Measurements from ENCODE around the gene GARIN5A. TPM values are rescaled to one million over a fixed set of nuclear protein-coding genes. Genes with fewer than 3 reads are reported as not detected.

The GARIN5A gene
- total and polyA plus RNA-seq, 9 of the 15 experiments (the other 6 are each of a cell fraction or from before 2014, with no cell fraction given): 0.10 to 0.82 (median 0.23) TPM; not detected in 2

DNA sequence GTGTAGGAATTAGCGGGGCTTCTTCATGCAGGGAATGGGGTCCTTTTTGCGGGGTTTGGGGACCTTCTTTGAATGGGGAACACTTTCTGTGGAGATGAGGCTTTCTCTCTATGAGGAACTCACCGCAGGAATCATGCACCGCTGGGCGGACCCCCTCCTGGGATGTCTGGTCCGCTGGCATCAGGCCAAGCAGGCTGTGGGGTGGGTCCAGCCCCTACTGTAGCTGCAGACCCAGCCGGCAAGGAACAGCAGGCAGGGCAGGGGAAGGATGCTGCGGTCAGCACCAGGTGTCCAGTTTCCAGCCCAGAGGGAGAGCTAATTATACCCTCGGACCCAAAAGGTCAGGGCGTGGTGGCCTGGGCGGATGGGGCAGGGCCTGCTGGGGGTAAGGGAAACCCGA is 42.1 kb downstream of the GARIN5A start:
- H4K20me1 ChIP-seq (replicated peaks; ENCODE audit: control insufficient read depth, insufficient read depth, low read length): no peaks in the 10 kb centered on the region
- FAIRE-seq (no peak), ATAC-seq (peak; percentile 13; the same call in 2 of the 3 replicates), DNase-seq (ENCODE audit: extremely low read depth in 1 of 4, low spot score in 3 of 4) (peak; percentile 47 to 54 (median 50))
- no peaks in the 10 kb centered on the region for H3K9me3 ChIP-seq (replicated peaks; ENCODE audit: control insufficient read depth, insufficient read depth, low read depth, low read length)
- H3K4me2 ChIP-seq (ENCODE audit: insufficient read depth, low read length): no peak overlapping the region
- peaks cover 12 to 42% of the 10 kb centered on the region in 2 experiments; a peak in 4 of 5 replicates for H3K4me1 ChIP-seq (replicated peaks in 1 of 2; ENCODE audit: control insufficient read depth in 2 of 2, insufficient read depth in 2 of 2, low read length in 2 of 2)
- no peaks in the 10 kb centered on the region for H3K79me2 ChIP-seq (ENCODE audit: control insufficient read depth, insufficient read depth, low read length)
- no TSS peak for BruUV-seq (replicated peaks)
- in situ Hi-C loops (cut with MboI): no loop called here
- peak overlapping the region in 1 of 2 experiments; percentile 88; a peak in 2 of 4 replicates for H3K9ac ChIP-seq (ENCODE audit: insufficient read depth in 1 of 2, low read depth in 2 of 2, low read length in 2 of 2)
- H3K27ac ChIP-seq (ENCODE audit: extremely low read depth, low read depth, low read length): no peak overlapping the region
- ChIA-PET POLR2A (no interaction called here), CTCF (ENCODE audit: low intra/inter-chr PET ratio) (no interaction called here)
- peaks cover 0 to 25% of the 10 kb centered on the region in 2 experiments; a peak in 3 of 5 replicates for H3K27me3 ChIP-seq (ENCODE audit: control insufficient read depth in 2 of 2, insufficient read depth in 2 of 2, low read length in 2 of 2)
- intact Hi-C loops (cut with micrococcal nuclease): no loop called here
- H3K4me3 ChIP-seq: no peak overlapping the region
- H2AFZ ChIP-seq (ENCODE audit: low read depth, low read length): no peak overlapping the region
- 5% methylated on average over 12 of the region's 12 CpGs for WGBS (ENCODE audit: insufficient coverage, low coverage, missing lambda C conversion rate)
- TF ChIP-seq ZBTB7A (IDR thresholded peaks at IDR 0.05; ENCODE audit: borderline replicate concordance, control insufficient read depth, low read depth, low read length) (peak; percentile 9; the same call in 1 of the 2 replicates), DDX20 (tag; IDR thresholded peaks at IDR 0.05; ENCODE audit: low read depth) (no peak), CTBP1 (IDR thresholded peaks at IDR 0.05; ENCODE audit: borderline replicate concordance) (peak; percentile 64; the same call in 1 of the 2 replicates), RBM34 (IDR thresholded peaks at IDR 0.05; ENCODE audit: borderline replicate concordance, insufficient read depth, low read length) (no peak), NFIC (IDR thresholded peaks at IDR 0.05) (peak; percentile 95), ESRRB (CRISPR knock-in tag; IDR thresholded peaks at IDR 0.05; ENCODE audit: borderline replicate concordance) (no peak), ZNF121 (CRISPR knock-in tag; conservative IDR thresholded peaks at IDR 0.05) (no peak), NFIX (CRISPR knock-in tag; IDR thresholded peaks at IDR 0.05; ENCODE audit: low read depth) (peak; percentile 11; the same call in 1 of the 2 replicates), ARNT (IDR thresholded peaks at IDR 0.05) (no peak)
- TF ChIP-seq, protein P1, sequence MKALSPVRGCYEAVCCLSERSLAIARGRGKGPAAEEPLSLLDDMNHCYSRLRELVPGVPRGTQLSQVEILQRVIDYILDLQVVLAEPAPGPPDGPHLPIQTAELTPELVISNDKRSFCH (CRISPR knock-in tag; IDR thresholded peaks at IDR 0.05): no peak
- TF ChIP-seq, protein P1 (tag; IDR thresholded peaks at IDR 0.05): 0 out of 2 replicates have a peak, but pooled peaks have one; percentile 51
- TF ChIP-seq, protein P2, sequence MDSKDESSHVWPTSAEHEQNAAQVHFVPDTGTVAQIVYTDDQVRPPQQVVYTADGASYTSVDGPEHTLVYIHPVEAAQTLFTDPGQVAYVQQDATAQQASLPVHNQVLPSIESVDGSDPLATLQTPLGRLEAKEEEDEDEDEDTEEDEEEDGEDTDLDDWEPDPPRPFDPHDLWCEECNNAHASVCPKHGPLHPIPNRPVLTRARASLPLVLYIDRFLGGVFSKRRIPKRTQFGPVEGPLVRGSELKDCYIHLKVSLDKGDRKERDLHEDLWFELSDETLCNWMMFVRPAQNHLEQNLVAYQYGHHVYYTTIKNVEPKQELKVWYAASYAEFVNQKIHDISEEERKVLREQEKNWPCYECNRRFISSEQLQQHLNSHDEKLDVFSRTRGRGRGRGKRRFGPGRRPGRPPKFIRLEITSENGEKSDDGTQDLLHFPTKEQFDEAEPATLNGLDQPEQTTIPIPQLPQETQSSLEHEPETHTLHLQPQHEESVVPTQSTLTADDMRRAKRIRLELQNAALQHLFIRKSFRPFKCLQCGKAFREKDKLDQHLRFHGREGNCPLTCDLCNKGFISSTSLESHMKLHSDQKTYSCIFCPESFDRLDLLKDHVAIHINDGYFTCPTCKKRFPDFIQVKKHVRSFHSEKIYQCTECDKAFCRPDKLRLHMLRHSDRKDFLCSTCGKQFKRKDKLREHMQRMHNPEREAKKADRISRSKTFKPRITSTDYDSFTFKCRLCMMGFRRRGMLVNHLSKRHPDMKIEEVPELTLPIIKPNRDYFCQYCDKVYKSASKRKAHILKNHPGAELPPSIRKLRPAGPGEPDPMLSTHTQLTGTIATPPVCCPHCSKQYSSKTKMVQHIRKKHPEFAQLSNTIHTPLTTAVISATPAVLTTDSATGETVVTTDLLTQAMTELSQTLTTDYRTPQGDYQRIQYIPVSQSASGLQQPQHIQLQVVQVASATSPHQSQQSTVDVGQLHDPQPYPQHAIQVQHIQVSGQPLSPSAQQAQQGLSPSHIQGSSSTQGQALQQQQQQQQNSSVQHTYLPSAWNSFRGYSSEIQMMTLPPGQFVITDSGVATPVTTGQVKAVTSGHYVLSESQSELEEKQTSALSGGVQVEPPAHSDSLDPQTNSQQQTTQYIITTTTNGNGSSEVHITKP (IDR thresholded peaks at IDR 0.05; ENCODE audit: partially characterized antibody): peak; percentile 61
- TF ChIP-seq, protein P3, sequence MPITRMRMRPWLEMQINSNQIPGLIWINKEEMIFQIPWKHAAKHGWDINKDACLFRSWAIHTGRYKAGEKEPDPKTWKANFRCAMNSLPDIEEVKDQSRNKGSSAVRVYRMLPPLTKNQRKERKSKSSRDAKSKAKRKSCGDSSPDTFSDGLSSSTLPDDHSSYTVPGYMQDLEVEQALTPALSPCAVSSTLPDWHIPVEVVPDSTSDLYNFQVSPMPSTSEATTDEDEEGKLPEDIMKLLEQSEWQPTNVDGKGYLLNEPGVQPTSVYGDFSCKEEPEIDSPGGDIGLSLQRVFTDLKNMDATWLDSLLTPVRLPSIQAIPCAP (CRISPR knock-in tag; IDR thresholded peaks at IDR 0.05; ENCODE audit: borderline replicate concordance): no peak
- TF ChIP-seq, protein P4, sequence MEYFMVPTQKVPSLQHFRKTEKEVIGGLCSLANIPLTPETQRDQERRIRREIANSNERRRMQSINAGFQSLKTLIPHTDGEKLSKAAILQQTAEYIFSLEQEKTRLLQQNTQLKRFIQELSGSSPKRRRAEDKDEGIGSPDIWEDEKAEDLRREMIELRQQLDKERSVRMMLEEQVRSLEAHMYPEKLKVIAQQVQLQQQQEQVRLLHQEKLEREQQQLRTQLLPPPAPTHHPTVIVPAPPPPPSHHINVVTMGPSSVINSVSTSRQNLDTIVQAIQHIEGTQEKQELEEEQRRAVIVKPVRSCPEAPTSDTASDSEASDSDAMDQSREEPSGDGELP (CRISPR knock-in tag; IDR thresholded peaks at IDR 0.05; ENCODE audit: borderline replicate concordance): peak; percentile 38; the same call in 1 of the 2 replicates
- H3K36me3 ChIP-seq (ENCODE audit: control insufficient read depth, insufficient read depth, low read length): no peaks in the 10 kb centered on the region
- no peaks in the 10 kb centered on the region for H3K9me1 ChIP-seq (ENCODE audit: control insufficient read depth, insufficient read depth, low read length)
